ENCODE data around the gene CDC42SE2. TPM values are rescaled to one million over a fixed set of nuclear protein-coding genes. Genes with fewer than 3 reads are reported as not detected.

CDC42SE2 gene
- total RNA-seq, 2 experiments from 2014 or later, result 54.2 to 66.8 TPM

DNA sequence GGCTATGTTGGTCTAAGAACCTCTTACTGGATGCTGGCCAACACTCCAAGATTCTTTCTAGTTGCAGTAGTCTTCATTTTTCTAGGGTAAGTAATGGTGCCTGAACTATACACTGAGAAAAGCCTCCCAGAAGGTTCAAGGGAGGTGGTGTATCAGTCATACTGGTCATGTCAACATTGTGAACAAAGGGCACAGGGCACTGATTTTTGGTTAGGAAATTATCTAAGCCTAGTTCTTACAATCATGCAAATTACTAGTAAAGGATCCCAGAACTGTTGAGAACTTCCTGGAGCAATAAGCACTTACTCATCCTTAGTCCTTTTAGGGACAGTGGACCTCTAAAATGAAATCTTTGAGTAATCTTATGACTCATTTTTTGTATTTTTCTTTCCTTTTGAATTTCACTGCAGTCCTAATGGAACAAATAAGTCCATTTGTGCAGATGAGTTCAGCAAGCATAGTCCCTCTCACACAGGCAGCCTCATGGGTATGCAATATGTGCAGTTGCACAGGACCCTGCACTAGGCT, 21.1 kb upstream of the CDC42SE2 start:
- Histone ChIP-seq H3K9me3 (ENCODE audit: low read length) (no peaks in the 10 kb centered on the region), H3K36me3 (ENCODE audit: insufficient read depth, low read length) (peaks cover 15% of the 10 kb centered on the region; the same call in 1 of the 2 replicates), H2AFZ (ENCODE audit: low read length) (no peak overlapping the region), H3K4me2 (ENCODE audit: low read length) (no peak overlapping the region), H4K20me1 (ENCODE audit: insufficient read depth, low read length) (no peaks in the 10 kb centered on the region), H3K9me2 (ENCODE audit: insufficient read depth, low read length) (no peaks in the 10 kb centered on the region), H3K27ac (ENCODE audit: low read depth, low read length, poor library complexity, severe bottlenecking) (no peak overlapping the region), H3K4me1 (ENCODE audit: insufficient read depth, low read length, poor library complexity, severe bottlenecking) (no peaks in the 10 kb centered on the region), H3K79me2 (ENCODE audit: insufficient read depth, low read depth, low read length) (no peaks in the 10 kb centered on the region), H3K4me3 (ENCODE audit: low read depth, low read length, poor library complexity, severe bottlenecking) (no peak overlapping the region)
- CTCF ChIA-PET (ENCODE audit: unreplicated experiment), result no interaction called here
- BruUV-seq (replicated peaks), result no TSS peak
- no peak for DNase-seq (ENCODE audit: low spot score)
- TF ChIP-seq EZH2phosphoT487 (IDR thresholded peaks at IDR 0.05; ENCODE audit: borderline replicate concordance, low read depth, low read length), result no peak
- TF ChIP-seq, protein P1, sequence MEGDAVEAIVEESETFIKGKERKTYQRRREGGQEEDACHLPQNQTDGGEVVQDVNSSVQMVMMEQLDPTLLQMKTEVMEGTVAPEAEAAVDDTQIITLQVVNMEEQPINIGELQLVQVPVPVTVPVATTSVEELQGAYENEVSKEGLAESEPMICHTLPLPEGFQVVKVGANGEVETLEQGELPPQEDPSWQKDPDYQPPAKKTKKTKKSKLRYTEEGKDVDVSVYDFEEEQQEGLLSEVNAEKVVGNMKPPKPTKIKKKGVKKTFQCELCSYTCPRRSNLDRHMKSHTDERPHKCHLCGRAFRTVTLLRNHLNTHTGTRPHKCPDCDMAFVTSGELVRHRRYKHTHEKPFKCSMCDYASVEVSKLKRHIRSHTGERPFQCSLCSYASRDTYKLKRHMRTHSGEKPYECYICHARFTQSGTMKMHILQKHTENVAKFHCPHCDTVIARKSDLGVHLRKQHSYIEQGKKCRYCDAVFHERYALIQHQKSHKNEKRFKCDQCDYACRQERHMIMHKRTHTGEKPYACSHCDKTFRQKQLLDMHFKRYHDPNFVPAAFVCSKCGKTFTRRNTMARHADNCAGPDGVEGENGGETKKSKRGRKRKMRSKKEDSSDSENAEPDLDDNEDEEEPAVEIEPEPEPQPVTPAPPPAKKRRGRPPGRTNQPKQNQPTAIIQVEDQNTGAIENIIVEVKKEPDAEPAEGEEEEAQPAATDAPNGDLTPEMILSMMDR (conservative IDR thresholded peaks at IDR 0.05; ENCODE audit: low read length), result no peak
- intact Hi-C loops (cut with micrococcal nuclease; ENCODE audit: unreplicated experiment), result no loop called here
- POLR2A ChIA-PET, result interaction anchor here (1.0 kb wide), 1 partner anchor 10 kb away, joined by 4 read pairs; no protein-coding TSS in a partner anchor

DNA sequence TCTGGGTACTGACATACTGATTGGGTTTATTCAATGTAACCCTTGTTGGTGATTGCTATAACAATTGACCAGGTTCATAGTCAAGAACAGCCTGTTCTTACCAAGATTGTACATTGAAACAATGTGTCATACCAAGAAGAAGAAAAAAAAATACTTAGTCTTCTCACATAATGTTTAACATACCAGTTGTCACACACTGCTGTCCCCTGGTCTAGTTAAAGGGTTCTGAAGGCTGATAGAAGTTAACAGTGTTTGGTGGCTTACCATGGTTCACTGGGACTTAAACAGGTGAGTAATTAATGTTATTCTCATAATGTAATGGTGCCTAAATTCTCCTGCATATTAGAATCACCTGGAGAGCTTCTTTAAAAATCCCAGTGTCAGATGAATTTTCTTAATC, 18.5 kb upstream of the CDC42SE2 start:
- no peak overlapping the region for H2AFZ ChIP-seq (ENCODE audit: low read length)
- CTCF ChIA-PET (ENCODE audit: unreplicated experiment), result no interaction called here
- H3K27ac ChIP-seq (ENCODE audit: low read depth, low read length, poor library complexity, severe bottlenecking), result no peak overlapping the region
- no peaks in the 10 kb centered on the region for H3K79me2 ChIP-seq (ENCODE audit: insufficient read depth, low read depth, low read length)
- no peaks in the 10 kb centered on the region for H3K9me3 ChIP-seq (ENCODE audit: low read length)
- no TSS peak for BruUV-seq (replicated peaks)
- no peak overlapping the region for H3K4me2 ChIP-seq (ENCODE audit: low read length)
- POLR2A ChIA-PET, result interaction anchor here (0.6 to 1.8 kb wide), 4 partner anchors 9 to 165 kb away, joined by 3 to 5 read pairs (median 3); no protein-coding TSS in a partner anchor
- intact Hi-C loops (cut with micrococcal nuclease; ENCODE audit: unreplicated experiment), result no loop called here
- H4K20me1 ChIP-seq (ENCODE audit: insufficient read depth, low read length), result no peaks in the 10 kb centered on the region
- H3K4me1 ChIP-seq (ENCODE audit: insufficient read depth, low read length, poor library complexity, severe bottlenecking), result no peaks in the 10 kb centered on the region
- no peak overlapping the region for H3K4me3 ChIP-seq (ENCODE audit: low read depth, low read length, poor library complexity, severe bottlenecking)
- DNase-seq (ENCODE audit: low spot score), result no peak
- TF ChIP-seq, protein P1 (conservative IDR thresholded peaks at IDR 0.05; ENCODE audit: low read length), result no peak
- TF ChIP-seq EZH2phosphoT487 (IDR thresholded peaks at IDR 0.05; ENCODE audit: borderline replicate concordance, low read depth, low read length), result no peak
- H3K36me3 ChIP-seq (ENCODE audit: insufficient read depth, low read length), result peaks cover 15% of the 10 kb centered on the region; the same call in 1 of the 2 replicates
- H3K9me2 ChIP-seq (ENCODE audit: insufficient read depth, low read length), result no peaks in the 10 kb centered on the region

DNA sequence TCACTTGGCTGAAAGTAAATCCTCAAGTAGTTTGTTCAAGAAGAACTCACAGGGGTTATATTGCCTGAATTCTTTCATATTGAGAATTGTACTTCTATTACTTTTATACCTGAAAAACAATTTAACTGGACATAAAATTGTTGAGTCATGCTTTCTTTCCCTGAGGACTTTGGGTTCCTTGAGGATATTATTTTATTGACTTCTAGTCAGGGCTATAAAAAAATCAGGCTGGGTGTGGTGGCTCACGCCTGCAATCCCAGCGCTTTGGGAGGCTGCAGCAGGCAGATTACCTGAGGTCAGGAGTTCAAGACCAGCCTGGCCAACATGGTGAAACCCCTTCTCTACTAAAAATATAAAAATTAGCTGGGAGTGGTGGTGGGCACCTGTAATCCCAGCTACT, 17.9 kb upstream of the CDC42SE2 start:
- POLR2A ChIA-PET, result interaction anchor here (1.0 to 1.8 kb wide), 2 partner anchors 9 to 21 kb away, joined by 3 to 5 read pairs; no protein-coding TSS in a partner anchor
- TF ChIP-seq, protein P1 (conservative IDR thresholded peaks at IDR 0.05; ENCODE audit: low read length), result no peak
- TF ChIP-seq EZH2phosphoT487 (IDR thresholded peaks at IDR 0.05; ENCODE audit: borderline replicate concordance, low read depth, low read length), result no peak
- no TSS peak for BruUV-seq (replicated peaks)
- H3K27ac ChIP-seq (ENCODE audit: low read depth, low read length, poor library complexity, severe bottlenecking), result no peak overlapping the region
- H3K36me3 ChIP-seq (ENCODE audit: insufficient read depth, low read length), result peaks cover 15% of the 10 kb centered on the region; the same call in 1 of the 2 replicates
- no peak overlapping the region for H3K4me2 ChIP-seq (ENCODE audit: low read length)
- H4K20me1 ChIP-seq (ENCODE audit: insufficient read depth, low read length), result no peaks in the 10 kb centered on the region
- no peak for DNase-seq (ENCODE audit: low spot score)
- intact Hi-C loops (cut with micrococcal nuclease; ENCODE audit: unreplicated experiment), result no loop called here
- CTCF ChIA-PET (ENCODE audit: unreplicated experiment), result no interaction called here
- no peak overlapping the region for H3K4me3 ChIP-seq (ENCODE audit: low read depth, low read length, poor library complexity, severe bottlenecking)
- H2AFZ ChIP-seq (ENCODE audit: low read length), result no peak overlapping the region
- no peaks in the 10 kb centered on the region for H3K79me2 ChIP-seq (ENCODE audit: insufficient read depth, low read depth, low read length)
- no peaks in the 10 kb centered on the region for H3K9me2 ChIP-seq (ENCODE audit: insufficient read depth, low read length)
- H3K4me1 ChIP-seq (ENCODE audit: insufficient read depth, low read length, poor library complexity, severe bottlenecking), result peaks cover 5% of the 10 kb centered on the region
- H3K9me3 ChIP-seq (ENCODE audit: low read length), result no peaks in the 10 kb centered on the region
